NCI-H1417 treated with DMSO at 0.1 percent for 48 hours (cell line): ENCODE data around the gene MTG2.

Source experiments
- DNase-seq: peaks from one replicate; lab custom pipeline; 2025; lab: John Stamatoyannopoulos, UW

MTG2 gene

GRCh38 chr20:62222266-62222850, 39.5 kb downstream of the MTG2 start:
- DNase-seq, result no peak

- no peak for DNase-seq
Observed at GRCh38 chr20:62222972-62223371, 40.1 kb downstream of the MTG2 start.

DNA sequence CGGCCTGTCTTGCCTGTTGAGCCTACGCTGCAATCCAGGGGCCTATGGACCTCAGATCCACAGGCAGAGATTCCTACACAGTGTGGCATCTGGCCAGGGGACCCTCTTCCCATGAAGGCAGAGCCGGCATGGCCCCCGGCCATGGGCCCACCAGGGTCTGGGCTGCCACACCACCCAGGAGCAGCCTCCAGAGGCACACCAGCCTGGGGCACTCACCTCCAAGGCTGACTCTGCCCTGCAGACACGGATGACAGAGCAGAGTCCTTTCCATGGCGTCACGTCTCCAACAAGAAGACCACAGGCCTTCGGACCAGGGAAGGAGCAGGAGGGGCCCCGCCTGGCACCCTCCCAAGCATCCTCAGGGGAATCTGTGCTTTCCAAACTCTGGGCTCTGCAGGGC, 40.7 kb downstream of the MTG2 start:
- DNase-seq, result no peak

GRCh38 chr20:62224113-62224855, 41.5 kb downstream of the MTG2 start:
- no peak for DNase-seq

DNA sequence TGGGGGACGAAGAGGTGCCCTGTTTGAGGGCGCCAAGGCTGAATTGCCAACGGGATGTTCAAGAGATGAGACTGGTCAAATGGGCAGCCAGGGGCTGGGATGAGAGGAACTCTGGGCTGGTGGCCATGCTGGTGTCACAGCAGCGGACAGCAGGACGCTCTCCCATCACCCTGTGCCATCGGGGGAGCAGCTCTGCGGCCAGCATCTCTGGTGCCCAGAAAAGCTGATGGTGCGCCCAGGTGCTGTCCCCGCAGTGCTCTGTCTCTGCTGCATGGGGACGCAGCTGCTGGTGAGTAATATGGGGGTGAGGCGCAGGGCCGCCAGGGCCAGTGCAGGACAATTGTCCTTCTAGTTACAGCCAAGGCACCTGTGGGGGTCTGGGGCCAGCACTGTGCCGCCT, 42.2 kb downstream of the MTG2 start:
- no peak for DNase-seq

DNA sequence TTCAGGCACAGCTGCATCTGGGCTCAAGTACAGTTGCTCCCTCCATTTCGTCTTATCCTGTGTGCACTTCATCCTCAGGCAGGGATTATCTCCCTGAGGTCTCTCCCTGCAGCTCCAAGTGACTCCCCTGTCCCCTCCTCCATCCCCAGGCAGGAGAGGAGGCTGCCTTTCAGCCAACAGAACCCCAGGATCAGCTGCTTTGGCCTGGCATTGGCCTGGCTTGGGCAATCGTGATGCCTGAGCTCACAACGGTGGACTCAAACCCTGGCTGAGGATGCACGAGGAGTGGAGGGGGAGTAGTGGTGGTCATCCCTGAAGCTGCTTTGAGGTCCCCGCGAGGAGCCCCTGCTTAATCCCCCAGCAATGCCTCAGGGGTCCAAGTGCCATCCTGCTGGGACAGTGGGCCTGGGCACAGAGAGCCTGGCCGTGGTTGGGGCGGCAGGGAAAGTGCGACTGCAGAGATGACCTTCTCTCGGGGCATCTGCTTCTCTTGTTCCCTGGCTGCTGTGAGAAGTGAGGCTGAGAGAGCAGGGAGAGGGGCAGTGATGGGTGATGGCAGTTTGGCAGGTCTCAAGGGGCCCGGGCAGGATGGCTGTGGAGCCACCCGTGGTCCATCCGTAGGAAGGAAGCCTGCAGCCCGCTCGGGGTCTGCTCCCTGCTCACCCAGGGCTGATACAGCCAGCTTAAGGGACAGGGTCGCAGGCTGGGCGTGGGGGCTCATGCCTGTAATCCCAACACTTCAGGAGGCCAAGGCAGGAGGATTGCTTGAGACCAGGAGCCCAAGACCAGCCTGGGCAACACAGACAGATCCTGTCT, 43.2 kb downstream of the MTG2 start:
- DNase-seq, result no peak

DNA sequence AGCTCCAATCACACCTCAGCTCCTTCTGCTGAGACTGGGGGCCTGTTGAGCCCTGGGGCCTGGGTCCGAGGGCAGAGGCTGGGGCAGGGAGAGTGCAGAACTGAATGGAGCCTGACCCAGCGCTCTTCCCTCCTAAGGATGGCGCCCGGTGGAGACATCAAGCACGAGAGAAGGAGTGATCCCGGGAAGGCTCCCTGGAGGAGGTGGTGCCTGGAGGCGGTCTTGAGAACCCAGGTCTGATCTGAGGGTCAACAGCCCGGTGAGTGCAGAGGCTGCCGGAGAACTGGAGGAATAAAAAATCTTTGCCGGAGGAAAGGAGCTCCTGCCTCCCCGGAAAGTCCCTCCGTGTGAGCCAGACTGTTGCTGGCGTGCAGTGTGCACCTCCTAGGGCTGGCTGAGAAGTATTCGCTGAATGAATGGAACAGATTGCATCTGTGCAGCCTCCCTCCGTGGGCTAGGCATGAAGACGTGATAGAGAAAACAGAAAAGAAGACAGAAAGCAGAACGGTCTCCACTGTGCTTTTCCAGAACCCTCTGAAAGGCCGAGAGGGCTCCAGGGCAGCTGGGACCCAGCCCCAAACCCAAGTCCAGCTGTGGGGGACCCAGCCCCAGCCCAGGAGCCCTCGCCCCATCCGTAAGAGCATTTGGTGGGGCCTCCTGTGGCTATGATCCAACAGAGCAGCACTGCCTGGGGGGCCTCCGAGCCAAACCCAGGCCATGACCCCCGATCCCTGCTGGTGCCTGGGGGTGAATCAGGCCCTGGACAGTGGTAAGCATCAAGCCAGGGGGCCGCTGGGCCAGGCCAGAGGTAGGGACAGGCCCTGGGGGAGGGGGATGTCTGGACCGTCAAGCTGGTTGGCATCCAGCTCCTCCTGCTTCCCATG, 44.1 kb downstream of the MTG2 start:
- DNase-seq, result no peak

GRCh38 chr20:62227591-62227976, 44.8 kb downstream of the MTG2 start:
- DNase-seq, result no peak

GRCh38 chr20:62227977-62228958, 45.4 kb downstream of the MTG2 start:
- DNase-seq, result no peak

- no peak for DNase-seq
Observed at GRCh38 chr20:62228982-62229545, 46.2 kb downstream of the MTG2 start.

DNA sequence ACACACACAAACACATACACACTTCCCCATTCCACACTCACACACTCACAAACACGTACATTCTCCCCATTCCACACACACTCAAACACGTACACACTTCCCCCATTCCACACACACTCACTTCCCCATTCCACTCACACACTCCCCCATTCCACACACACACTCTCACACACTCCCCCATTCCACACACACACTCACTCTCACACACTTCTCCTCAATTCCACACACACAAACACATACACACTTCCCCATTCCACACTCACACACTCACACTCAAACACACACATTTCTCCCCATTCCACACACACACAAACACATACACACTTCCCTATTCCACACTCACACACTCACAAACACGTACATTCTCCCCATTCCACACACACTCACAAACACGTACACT, 46.8 kb downstream of the MTG2 start:
- no peak for DNase-seq

DNA sequence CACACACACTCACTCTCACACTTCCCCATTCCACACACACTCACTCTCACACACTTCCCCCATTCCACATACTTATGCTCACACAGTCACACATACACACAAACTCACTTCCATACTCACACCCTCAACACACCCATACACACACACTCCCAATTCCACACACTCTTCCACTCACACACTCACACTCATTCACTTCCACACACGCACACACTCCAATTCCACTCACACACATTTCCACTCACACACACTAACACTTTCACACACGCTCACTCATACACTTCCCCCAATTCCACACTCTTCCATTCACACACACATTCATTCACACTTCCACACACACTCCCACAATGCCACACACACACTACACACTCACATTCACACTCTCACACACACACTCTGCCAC, 47.4 kb downstream of the MTG2 start:
- no peak for DNase-seq

- no peak for DNase-seq
Observed at GRCh38 chr20:62230696-62231095, 47.9 kb downstream of the MTG2 start.

- no peak for DNase-seq
Observed at GRCh38 chr20:62231292-62231691, 48.5 kb downstream of the MTG2 start.

DNA sequence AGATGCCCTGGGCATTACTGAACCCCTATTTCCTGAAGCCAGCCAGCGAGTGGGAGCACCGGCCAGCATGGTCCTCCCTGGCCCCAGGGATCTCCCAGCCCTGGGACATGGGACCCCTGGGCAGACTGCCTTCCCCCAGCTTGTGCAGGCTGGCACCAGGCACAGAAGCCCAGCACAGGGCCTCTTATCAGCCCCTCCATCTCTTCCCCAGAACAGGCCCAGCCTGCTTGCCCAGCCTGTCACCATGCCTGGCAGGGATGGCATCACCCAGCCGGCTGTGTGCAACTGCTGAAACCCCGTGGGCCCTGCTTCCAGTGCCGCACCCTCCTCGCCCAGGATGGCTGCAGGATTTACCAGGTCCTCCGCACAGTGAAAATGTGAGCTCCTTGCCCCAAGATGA, 49.4 kb downstream of the MTG2 start:
- no peak for DNase-seq

GRCh38 chr20:62232770-62233645, 50.2 kb downstream of the MTG2 start:
- no peak for DNase-seq

GRCh38 chr20:62233684-62234083, 50.9 kb downstream of the MTG2 start:
- no peak for DNase-seq

GRCh38 chr20:62234339-62234738, 51.5 kb downstream of the MTG2 start:
- no peak for DNase-seq

DNA sequence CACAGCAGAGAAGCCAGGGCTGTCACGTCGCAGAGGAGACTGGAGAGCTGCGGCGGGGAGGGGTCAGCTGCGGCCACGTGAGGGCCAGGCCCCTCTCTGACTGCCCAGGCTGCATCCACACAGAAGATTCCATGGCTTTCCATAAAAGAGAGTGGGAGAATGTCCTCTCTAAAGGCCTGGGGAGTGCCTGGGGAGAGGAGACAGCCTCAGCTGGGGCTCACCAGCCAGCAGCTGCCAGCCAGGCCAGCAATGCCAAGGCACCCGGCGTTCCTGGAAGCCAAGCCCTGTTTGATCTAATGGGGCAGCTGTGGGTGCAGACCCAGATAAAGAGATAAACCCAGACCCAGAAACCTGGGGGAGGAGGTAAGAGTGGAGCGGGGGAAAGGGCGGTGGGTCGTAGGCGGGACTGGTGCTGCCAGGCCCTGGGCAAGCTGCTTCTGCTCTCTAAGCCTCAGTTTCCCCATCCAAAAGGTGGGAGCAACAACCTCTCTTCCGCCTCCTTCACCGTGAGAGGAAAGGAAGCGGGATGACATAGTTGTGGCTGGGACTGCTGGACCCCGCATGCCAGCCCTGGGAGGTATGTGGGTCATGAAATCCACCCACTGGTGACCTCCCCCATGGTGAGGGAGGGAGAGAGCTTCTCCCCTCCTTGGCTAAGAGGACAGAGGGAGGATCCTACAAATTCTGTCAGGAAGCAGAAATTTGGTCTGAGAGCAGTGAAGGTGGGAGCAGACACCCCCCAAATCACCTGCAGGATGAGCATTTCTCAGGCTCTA, 52.4 kb downstream of the MTG2 start:
- DNase-seq, result no peak
